SK-N-SH (cell line): ENCODE measurements around the gene GABRQ. TPM values are rescaled to one million over a fixed set of nuclear protein-coding genes. Genes with fewer than 3 reads are reported as not detected.
A peak's percentile ranks its signal among the peaks of the same experiment; 100 is the strongest.

Source experiments
- CTCF ChIA-PET: fragments of 300-600, 350-600 bp; formaldehyde crosslinking; extraction: SDS; loops from one replicate; lab custom pipeline; 2021; lab: Yijun Ruan, JAX
- POLR2A ChIA-PET: fragments of 350-600 bp; sonication (Branson Sonifier 250); formaldehyde crosslinking; extraction: SDS; loops from one replicate; lab custom pipeline; 2020; ENCODE audit warnings: antibody characterized with exemption, inconsistent platforms; lab: Yijun Ruan, JAX
- DNase-seq: peaks from one replicate; pipeline ENCODE4 v3.0.0; 2012
- H2AFZ ChIP-seq: fragments of 200-600 bp; sonication (generic); 2 replicates; pipeline ENCODE4 v1.8.1; 2016; ENCODE audit warnings: antibody characterized with exemption, mild to moderate bottlenecking, low read depth
- H3F3A ChIP-seq: fragments of 200-600 bp; sonication (generic); replicated peaks from 2 replicates; pipeline ENCODE3; 2016; ENCODE audit warnings: antibody characterized with exemption, mild to moderate bottlenecking; ENCODE audit not compliant: insufficient read depth
- H3K27ac ChIP-seq, 2 experiments: fragments of 200-500 bp in 1 of 2; fragments of 200-600 bp in 1 of 2; sonication (Bioruptor generic) in 1 of 2; sonication (generic), shearing (Covaris generic) in 1 of 2; 2 replicates each; pipeline versions ENCODE4 v1.5.1 to v1.6.1; 2014 to 2016; ENCODE audit warnings: low read depth in 2 of 2, inconsistent platforms in 1 of 2, low read length in 1 of 2, mild to moderate bottlenecking in 1 of 2, mixed read lengths in 1 of 2
- H3K27me3 ChIP-seq: fragments of 200-600 bp; sonication (generic), shearing (Covaris generic); 2 replicates; pipeline ENCODE4 v1.6.1; 2016; ENCODE audit warnings: mixed run types; ENCODE audit not compliant: insufficient read depth
- H3K36me3 ChIP-seq, 2 experiments: fragments of 200-500 bp in 1 of 2; fragments of 200-600 bp in 1 of 2; sonication (Bioruptor generic) in 1 of 2; sonication (generic) in 1 of 2; replicated peaks in 1 of 2; 2 replicates each; pipeline versions ENCODE3 to v1.5.1; 2014 to 2016; ENCODE audit warnings: low read length in 1 of 2, mild to moderate bottlenecking in 1 of 2; ENCODE audit not compliant: insufficient read depth in 2 of 2, control insufficient read depth in 1 of 2
- H3K4me1 ChIP-seq, 2 experiments: fragments of 200-500 bp in 1 of 2; fragments of 200-600 bp in 1 of 2; sonication (Bioruptor generic) in 1 of 2; sonication (generic), shearing (Covaris generic) in 1 of 2; 2 replicates each; pipeline versions ENCODE4 v1.5.1 to v1.6.1; 2014 to 2016; ENCODE audit warnings: low read depth in 1 of 2, low read length in 1 of 2, mixed run types in 1 of 2; ENCODE audit not compliant: insufficient read depth in 2 of 2, control insufficient read depth in 1 of 2
- H3K4me2 ChIP-seq: fragments of 200-600 bp; sonication (generic), shearing (Covaris generic); 2 replicates; pipeline ENCODE4 v1.6.1; 2017; ENCODE audit warnings: mixed run types
- H3K4me3 ChIP-seq, 2 experiments: fragments of 200-500 bp in 1 of 2; fragments of 200-600 bp in 1 of 2; sonication (Bioruptor generic) in 1 of 2; sonication (generic), shearing (Covaris generic) in 1 of 2; 2 replicates each; pipeline versions ENCODE4 v1.5.1 to v1.8.1; 2014 to 2016; ENCODE audit warnings: low read depth in 2 of 2, inconsistent platforms in 1 of 2, low read length in 1 of 2, mild to moderate bottlenecking in 1 of 2, mixed read lengths in 1 of 2, moderate library complexity in 1 of 2
- H3K79me2 ChIP-seq: fragments of 200-600 bp; sonication (generic); 2 replicates; pipeline ENCODE4 v1.8.1; 2017; ENCODE audit warnings: mild to moderate bottlenecking; ENCODE audit not compliant: insufficient read depth
- H3K9ac ChIP-seq: fragments of 200-600 bp; sonication (generic); 2 replicates; pipeline ENCODE4 v1.6.1; 2017; ENCODE audit warnings: mixed run types
- H3K9me2 ChIP-seq: fragments of 200-600 bp; sonication (generic); 2 replicates; pipeline ENCODE4 v1.6.1; 2017; ENCODE audit warnings: mixed run types
- H3K9me3 ChIP-seq: fragments of 200-600 bp; sonication (generic); 2 replicates; pipeline ENCODE4 v1.6.1; 2017; ENCODE audit warnings: mixed run types, mild to moderate bottlenecking, moderate library complexity
- H4K20me1 ChIP-seq: fragments of 200-600 bp; sonication (generic); 2 replicates; pipeline ENCODE4 v1.6.1; 2017; ENCODE audit warnings: mild to moderate bottlenecking, mixed run types; ENCODE audit not compliant: insufficient read depth
- CTCF ChIP-seq: fragments of 200-600 bp; sonication (generic); IDR thresholded peaks from 2 replicates; pipeline ENCODE4 v1.6.1; 2017; ENCODE audit warnings: antibody characterized with exemption, mild to moderate bottlenecking, moderate library complexity
- ELF1 ChIP-seq: IDR thresholded peaks from 2 replicates; pipeline ENCODE4 v1.4.0; 2012
- EZH2phosphoT487 ChIP-seq: fragments of 200-600 bp; sonication (generic); IDR thresholded peaks from 2 replicates; pipeline ENCODE4 v1.6.1; 2017; ENCODE audit warnings: low read depth, mixed run types, mild to moderate bottlenecking, antibody characterized with exemption, moderate library complexity, borderline replicate concordance
- FOXM1 ChIP-seq: IDR thresholded peaks from 2 replicates; pipeline ENCODE4 v1.4.0; 2012; ENCODE audit warnings: low read depth, mild to moderate bottlenecking
- GABPA ChIP-seq: IDR thresholded peaks from 2 replicates; pipeline ENCODE4 v1.4.0; 2012; ENCODE audit warnings: low read depth, mild to moderate bottlenecking
- JUND ChIP-seq: IDR thresholded peaks from 2 replicates; pipeline ENCODE4 v1.4.0; 2012
- MXI1 ChIP-seq: IDR thresholded peaks from 2 replicates; pipeline ENCODE4 v1.6.1; 2012; ENCODE audit warnings: mild to moderate bottlenecking, low read depth, low read length, improper control_type of control experiment
- NFIC ChIP-seq: IDR thresholded peaks from 2 replicates; pipeline ENCODE4 v1.4.0; 2012; ENCODE audit warnings: borderline replicate concordance
- NRF1 ChIP-seq: IDR thresholded peaks from 2 replicates; pipeline ENCODE4 v1.6.1; 2012; ENCODE audit warnings: low read depth, mild to moderate bottlenecking, low read length
- POLR2AphosphoS5 ChIP-seq: IDR thresholded peaks from 2 replicates; pipeline ENCODE4 v1.6.1; 2012; ENCODE audit warnings: low read depth, low read length
- RAD21 ChIP-seq: IDR thresholded peaks from 2 replicates; pipeline ENCODE4 v1.6.1; 2012; ENCODE audit warnings: mild to moderate bottlenecking, low read length
- RCOR1 ChIP-seq: fragments of 150-350 bp; IDR thresholded peaks from 2 replicates; pipeline ENCODE4 v1.6.1; 2017; ENCODE audit warnings: antibody characterized with exemption, low read length
- REST ChIP-seq: IDR thresholded peaks from 2 replicates; pipeline ENCODE4 v1.6.1; 2012; ENCODE audit warnings: mild to moderate bottlenecking, low read depth, low read length, moderate library complexity
- RFX5 ChIP-seq: IDR thresholded peaks from 2 replicates; pipeline ENCODE4 v1.6.1; 2012; ENCODE audit warnings: mild to moderate bottlenecking, improper control_type of control experiment, low read length
- RXRA ChIP-seq: IDR thresholded peaks from 2 replicates; pipeline ENCODE4 v1.4.0; 2012; ENCODE audit warnings: low read depth, mild to moderate bottlenecking, borderline replicate concordance
- SIN3A ChIP-seq: IDR thresholded peaks from 2 replicates; pipeline ENCODE4 v1.6.1; 2012; ENCODE audit warnings: low read depth, mild to moderate bottlenecking, low read length, moderate library complexity, borderline replicate concordance
- SMC3 ChIP-seq: IDR thresholded peaks from 2 replicates; pipeline ENCODE4 v1.6.1; 2012; ENCODE audit warnings: low read depth, low read length, improper control_type of control experiment
- USF2 ChIP-seq: fragments of 150-350 bp; IDR thresholded peaks from 2 replicates; pipeline ENCODE4 v1.6.1; 2017; ENCODE audit warnings: antibody characterized with exemption, low read length, low read depth, borderline replicate concordance
- YY1 ChIP-seq: IDR thresholded peaks from 2 replicates; pipeline ENCODE4 v1.4.0; 2012; ENCODE audit warnings: low read depth, mild to moderate bottlenecking
- WGBS: methylation state at CpG from one replicate; pipeline ENCODE4 v1.1.6; 2017; ENCODE audit warnings: low lambda C conversion rate; 5-methylcytosine and 5-hydroxymethylcytosine counted together
- polyA plus RNA-seq, 3 experiments: library from polyadenylated mRNA; depleted of rRNA; stranded (reverse); fragments of >200 nt; gene quantifications; 2 replicates each; pipeline ENCODE4 v1.2.3, GENCODE V29; 2012

GABRQ gene
- polyA plus RNA-seq, 1 of the 3 experiments (the other 2 are of a cell fraction) = 0.02 TPM

GRCh38 chrX:152601848-152602616 lies 35.7 kb upstream of the GABRQ start:
- 32% methylated on average over 6 of the region's 6 CpGs for WGBS
- no peak overlapping the region for H3K4me3 ChIP-seq
- no peaks in the 10 kb centered on the region for H3K79me2 ChIP-seq
- peak; percentile 6 for DNase-seq
- no peaks in the 10 kb centered on the region for H3K27me3 ChIP-seq
- ChIA-PET CTCF (interaction anchor here (1.1 to 3.3 kb wide), 5 partner anchors 11 to 219 kb away, joined by 5 to 13 read pairs (median 8); no protein-coding TSS in a partner anchor), POLR2A (no interaction called here)
- H2AFZ ChIP-seq = no peak overlapping the region
- no peaks in the 10 kb centered on the region for H3K9me2 ChIP-seq
- no peaks in the 10 kb centered on the region for H3F3A ChIP-seq
- H3K36me3 ChIP-seq = no peaks in the 10 kb centered on the region
- no peaks in the 10 kb centered on the region for H4K20me1 ChIP-seq
- no peaks in the 10 kb centered on the region for H3K9me3 ChIP-seq
- H3K4me2 ChIP-seq = no peak overlapping the region
- no peak overlapping the region for H3K27ac ChIP-seq
- no peaks in the 10 kb centered on the region for H3K4me1 ChIP-seq
- no peak for TF ChIP-seq SIN3A
- peak; percentile 38 for TF ChIP-seq CTCF
- TF ChIP-seq RAD21 = peak; percentile 29
- H3K9ac ChIP-seq = no peak overlapping the region

- no peak for DNase-seq
- H3K27ac ChIP-seq = no peak overlapping the region
- H3F3A ChIP-seq = no peaks in the 10 kb centered on the region
- no peaks in the 10 kb centered on the region for H3K4me1 ChIP-seq
- POLR2A ChIA-PET = no interaction called here
- no peak overlapping the region for H3K9ac ChIP-seq
- no peaks in the 10 kb centered on the region for H3K9me2 ChIP-seq
- H3K27me3 ChIP-seq = no peaks in the 10 kb centered on the region
- H3K79me2 ChIP-seq = no peaks in the 10 kb centered on the region
- TF ChIP-seq RFX5 (no peak), JUND (no peak), MXI1 (no peak), EZH2phosphoT487 (no peak), NFIC (no peak), ELF1 (no peak), SMC3 (no peak), SIN3A (no peak), REST (no peak), YY1 (no peak), RXRA (no peak), RCOR1 (no peak), GABPA (no peak), USF2 (no peak), FOXM1 (no peak), POLR2AphosphoS5 (no peak), NRF1 (no peak)
- TF ChIP-seq, all 33 proteins: peak for 0
- no peaks in the 10 kb centered on the region for H4K20me1 ChIP-seq
- no peak overlapping the region for H2AFZ ChIP-seq
- H3K36me3 ChIP-seq = no peaks in the 10 kb centered on the region
- 32% methylated on average over 1 of the region's 1 CpG for WGBS
- no peak overlapping the region for H3K4me3 ChIP-seq
- no peaks in the 10 kb centered on the region for H3K9me3 ChIP-seq
- H3K4me2 ChIP-seq = no peak overlapping the region
- CTCF ChIA-PET = interaction anchor here (1.1 to 2.8 kb wide), 2 partner anchors 12 to 18 kb away, joined by 3 to 11 read pairs; no protein-coding TSS in a partner anchor
Observed at GRCh38 chrX:152614791-152615190, 22.9 kb upstream of the GABRQ start.
